Activated naive CD4-positive, alpha-beta T cell treated with anti-CD3 and anti-CD28 coated beads, Interleukin-2, amount 10 ng/mL, durations not matched to agents 7 days and 5 days (primary cell): ENCODE measurements around the gene PALM3.
A peak's percentile ranks its signal among the peaks of the same experiment; 100 is the strongest.

Experiments used
- CTCF ChIA-PET: fragments of 350-600 bp; sonication (Branson Sonifier 250); formaldehyde crosslinking; loops from one replicate; lab custom pipeline; 2021; ENCODE audit warnings: antibody characterized with exemption; lab: Charles Lee
- DNase-seq: peaks from one replicate; pipeline ENCODE4 v3.0.0-alpha.2; 2020
- H3K27ac Mint-ChIP-seq: one replicate; pipeline ENCODE4 v1.8.0; 2021; ENCODE audit warnings: mild to moderate bottlenecking, moderate library complexity, mixed read lengths
- H3K27me3 Mint-ChIP-seq: one replicate; pipeline ENCODE4 v1.8.0; 2021; ENCODE audit warnings: mild to moderate bottlenecking, mixed read lengths
- H3K36me3 Mint-ChIP-seq: one replicate; pipeline ENCODE4 v1.8.0; 2021; ENCODE audit warnings: mixed read lengths
- H3K4me1 Mint-ChIP-seq: one replicate; pipeline ENCODE4 v1.8.0; 2021; ENCODE audit warnings: mixed read lengths
- H3K4me3 Mint-ChIP-seq: one replicate; pipeline ENCODE4 v1.8.0; 2021; ENCODE audit warnings: mild to moderate bottlenecking, moderate library complexity, mixed read lengths
- H3K9me3 Mint-ChIP-seq: one replicate; pipeline ENCODE4 v1.8.0; 2021; ENCODE audit warnings: mixed read lengths

Gene PALM3, protein sequence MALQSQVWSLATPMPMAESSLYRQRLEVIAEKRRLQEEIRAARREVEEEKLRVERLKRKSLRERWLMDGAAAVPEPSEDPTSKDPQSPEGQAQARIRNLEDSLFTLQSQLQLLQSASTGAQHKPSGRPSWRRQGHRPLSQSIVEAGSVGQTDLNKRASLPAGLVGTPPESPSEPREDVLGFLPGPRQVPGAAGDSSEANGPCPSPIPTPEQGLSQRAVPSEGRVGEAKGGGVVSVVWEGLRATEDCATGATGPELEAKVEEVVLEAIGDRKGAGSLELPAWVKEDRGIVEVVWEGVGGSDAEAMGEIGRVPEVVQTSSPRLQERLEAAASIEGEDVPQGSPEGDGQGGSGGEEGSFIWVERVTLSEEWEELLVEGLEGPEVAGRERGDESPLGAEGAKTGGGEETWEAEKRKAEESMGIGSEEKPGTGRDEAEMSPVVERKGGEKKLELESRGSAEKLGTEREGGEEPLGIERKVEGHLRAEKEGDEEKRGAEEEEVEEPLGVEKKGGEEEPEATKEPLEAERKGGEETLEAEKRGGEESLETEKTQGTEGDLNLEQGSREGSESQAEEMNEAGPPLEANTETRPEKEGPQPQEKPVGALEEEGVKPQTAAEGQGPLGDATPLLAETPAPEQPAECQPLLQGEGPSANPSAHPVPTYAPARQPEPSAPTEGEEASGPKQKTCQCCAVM

DNA sequence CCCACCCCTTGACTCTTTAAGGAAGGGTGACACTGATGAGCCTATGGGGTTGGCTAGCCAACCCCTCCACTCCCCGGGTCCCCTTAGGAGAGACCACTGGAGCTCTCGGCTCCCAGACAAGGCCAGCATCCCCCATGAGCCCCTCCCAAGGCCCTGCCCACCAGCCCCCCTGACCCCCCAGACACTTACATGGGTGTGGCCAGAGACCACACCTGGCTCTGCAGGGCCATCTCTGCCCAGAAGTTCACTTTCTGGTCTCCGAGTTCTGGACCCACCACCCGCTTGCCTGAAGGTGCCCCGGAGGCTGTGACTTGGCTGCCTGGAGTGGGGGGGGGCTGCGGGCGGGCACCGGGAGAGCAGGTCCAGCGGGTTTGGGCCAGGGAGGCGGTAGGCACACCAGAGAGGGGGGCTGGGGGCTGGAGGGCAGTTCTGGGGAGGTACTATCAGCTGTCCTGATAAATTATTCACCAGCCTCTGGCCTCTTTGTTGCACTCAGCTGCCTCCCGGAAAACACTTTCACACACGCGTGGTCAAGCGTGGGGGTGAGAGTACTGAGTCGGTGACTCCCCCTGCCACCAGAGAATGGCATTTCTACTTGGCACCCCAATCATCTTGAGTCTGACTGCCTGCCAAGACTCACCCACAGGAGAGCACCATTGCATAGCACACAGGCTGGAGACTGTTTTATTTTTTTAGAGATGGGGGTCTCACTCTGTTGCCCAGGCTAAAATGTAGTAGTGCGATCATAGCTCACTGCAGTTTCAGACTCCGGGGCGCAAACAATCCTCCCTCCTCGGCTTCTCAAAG, at the start of gene PALM3:
Gene PALM3, minus strand, starts transcription at position 326 of the 807 bp plus-strand sequence. Its CDS starts 96 bp downstream, at position 230.
- H3K4me3 Mint-ChIP-seq: no peak within 1 kb of the TSS
- H3K9me3 Mint-ChIP-seq: no peaks in the 10 kb centered on the region
- no peaks in the 10 kb centered on the region for H3K36me3 Mint-ChIP-seq
- CTCF ChIA-PET: interaction anchor here (4.9 kb wide), 1 partner anchor 13 kb away, joined by 56 read pairs; no protein-coding TSS in a partner anchor
- no peak for DNase-seq
- H3K27me3 Mint-ChIP-seq: peaks cover 65% of the 10 kb centered on the region
- no peak within 1 kb of the TSS for H3K27ac Mint-ChIP-seq
- peaks cover 18% of the 10 kb centered on the region for H3K4me1 Mint-ChIP-seq

DNA sequence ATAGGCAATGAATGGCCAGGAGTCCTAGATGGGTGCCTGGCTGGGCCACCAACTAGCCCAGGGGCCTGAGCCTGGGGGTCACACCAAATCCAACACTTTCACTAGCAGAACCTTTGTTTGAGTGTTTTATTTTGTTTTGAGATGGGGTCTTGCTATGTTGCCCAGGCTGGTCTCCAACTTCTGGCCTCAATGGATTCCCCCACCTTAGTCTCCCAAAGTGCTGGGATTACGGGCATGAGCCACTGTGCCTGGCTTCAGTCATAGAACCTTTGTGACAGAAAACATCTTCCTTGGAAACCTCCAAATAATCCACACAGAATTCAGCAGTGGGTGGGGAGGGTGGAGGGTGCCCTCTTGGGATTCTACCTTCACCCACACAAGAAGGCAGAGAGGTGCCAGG, 49.6 kb upstream of the PALM3 start:
- Mint-ChIP-seq H3K4me3 (no peak overlapping the region), H3K27me3 (no peaks in the 10 kb centered on the region), H3K36me3 (no peaks in the 10 kb centered on the region), H3K9me3 (no peaks in the 10 kb centered on the region), H3K4me1 (peaks cover 47% of the 10 kb centered on the region), H3K27ac (peak overlapping the region; percentile 64)
- DNase-seq: no peak
- CTCF ChIA-PET: interaction anchor here (1.2 kb wide), 1 partner anchor 207 kb away, joined by 3 read pairs; no protein-coding TSS in a partner anchor

DNA sequence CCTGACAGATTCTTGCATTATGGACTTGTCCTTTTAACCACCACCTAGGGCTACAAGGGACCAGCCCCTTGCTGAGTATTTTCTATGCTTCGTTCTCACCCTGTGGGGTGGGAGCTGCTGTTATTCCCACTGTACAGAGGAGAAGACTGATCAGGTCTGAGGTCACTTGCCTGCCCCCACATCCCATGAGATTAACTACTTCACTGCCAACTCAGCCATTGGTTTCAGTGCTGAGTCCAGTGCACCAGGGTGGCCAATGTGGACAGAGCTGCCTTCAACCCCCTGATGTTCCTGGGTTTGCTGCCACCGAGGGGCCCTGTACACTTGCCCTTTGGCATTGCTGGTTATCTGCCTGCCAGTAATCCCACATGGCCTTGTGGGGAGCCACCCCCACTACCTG, 48.8 kb upstream of the PALM3 start:
- H3K27me3 Mint-ChIP-seq: no peaks in the 10 kb centered on the region
- no peak overlapping the region for H3K27ac Mint-ChIP-seq
- DNase-seq: no peak
- H3K9me3 Mint-ChIP-seq: no peaks in the 10 kb centered on the region
- peaks cover 2% of the 10 kb centered on the region for H3K36me3 Mint-ChIP-seq
- CTCF ChIA-PET: no interaction called here
- no peak overlapping the region for H3K4me3 Mint-ChIP-seq
- H3K4me1 Mint-ChIP-seq: peaks cover 39% of the 10 kb centered on the region

DNA sequence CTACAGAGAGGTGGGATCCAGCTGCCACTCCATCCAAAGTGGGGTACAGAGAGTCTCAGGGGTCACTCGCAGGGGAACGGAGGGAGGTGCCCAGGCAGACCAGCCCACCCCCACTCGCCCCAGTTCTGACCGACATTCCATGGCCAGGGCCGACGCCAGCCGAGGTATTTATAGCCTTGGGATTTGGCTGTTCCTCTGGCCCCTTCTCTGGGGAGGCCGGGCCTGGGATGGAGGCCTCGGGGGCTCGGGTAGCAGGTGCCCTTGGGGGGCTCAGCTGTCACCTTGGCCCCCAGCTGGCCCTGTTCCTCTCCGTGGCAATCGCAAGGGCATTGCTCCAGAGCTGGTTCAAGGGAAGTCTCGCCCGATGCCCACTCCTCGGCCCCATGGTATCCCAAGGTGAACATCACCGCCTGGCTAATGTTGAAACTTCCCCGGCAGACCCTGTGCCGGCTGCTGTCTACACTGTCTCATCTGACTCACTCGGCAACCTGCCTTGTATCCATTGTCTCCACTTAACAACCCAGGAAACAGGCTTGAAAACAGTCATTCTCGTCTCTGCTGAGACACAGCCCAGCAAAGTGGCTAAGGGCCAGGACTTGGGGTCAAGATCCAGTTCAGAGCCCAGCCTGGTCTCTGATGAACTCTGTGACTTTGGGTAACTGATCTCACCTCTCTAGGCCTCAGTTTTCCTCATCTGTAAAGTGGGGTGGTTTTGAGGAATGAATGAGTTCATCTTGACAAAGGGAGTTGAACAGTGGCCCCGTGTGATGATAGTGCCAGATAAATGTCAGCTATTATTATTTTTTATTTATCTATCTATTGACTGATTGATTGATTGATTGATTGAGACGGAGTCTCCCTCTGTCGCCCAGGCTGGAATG, 45.9 kb upstream of the PALM3 start:
- Mint-ChIP-seq H3K27me3 (no peaks in the 10 kb centered on the region), H3K36me3 (peaks cover 10% of the 10 kb centered on the region)
- CTCF ChIA-PET: interaction anchor here (1.3 kb wide), 1 partner anchor 25 kb away, joined by 4 read pairs; no protein-coding TSS in a partner anchor

DNA sequence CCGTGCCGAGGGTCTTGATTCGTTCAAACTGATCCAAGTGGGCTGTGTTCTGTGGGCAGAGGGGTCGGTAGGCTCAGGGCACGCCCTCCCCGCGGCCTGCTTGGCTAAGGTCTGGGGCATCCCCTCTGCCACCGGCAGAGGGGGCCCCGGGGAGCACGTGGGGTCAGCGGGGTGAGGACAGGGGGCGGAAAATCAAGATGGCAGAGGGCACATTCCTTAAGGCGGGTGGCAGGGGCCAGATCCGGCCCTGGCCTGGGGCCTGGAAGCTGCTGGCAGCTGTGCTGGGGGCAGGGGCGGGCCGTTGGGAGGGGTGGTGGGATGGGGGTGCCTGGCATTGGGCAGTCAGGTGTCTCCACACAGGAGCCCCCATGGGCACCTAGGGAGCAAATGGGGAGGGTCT, 45.0 kb upstream of the PALM3 start:
- no peak overlapping the region for H3K4me3 Mint-ChIP-seq
- H3K4me1 Mint-ChIP-seq: peaks cover 8% of the 10 kb centered on the region
- CTCF ChIA-PET: no interaction called here
- no peaks in the 10 kb centered on the region for H3K9me3 Mint-ChIP-seq
- H3K27me3 Mint-ChIP-seq: no peaks in the 10 kb centered on the region
- H3K36me3 Mint-ChIP-seq: peaks cover 12% of the 10 kb centered on the region
- no peak overlapping the region for H3K27ac Mint-ChIP-seq
- no peak for DNase-seq

More for the DNA sequence above, 45.9 kb upstream of the PALM3 start:
- no peak overlapping the region for H3K4me3 Mint-ChIP-seq
- no peaks in the 10 kb centered on the region for H3K9me3 Mint-ChIP-seq
- peak overlapping the region; percentile 9 for H3K27ac Mint-ChIP-seq
- DNase-seq: no peak
- H3K4me1 Mint-ChIP-seq: peaks cover 17% of the 10 kb centered on the region

DNA sequence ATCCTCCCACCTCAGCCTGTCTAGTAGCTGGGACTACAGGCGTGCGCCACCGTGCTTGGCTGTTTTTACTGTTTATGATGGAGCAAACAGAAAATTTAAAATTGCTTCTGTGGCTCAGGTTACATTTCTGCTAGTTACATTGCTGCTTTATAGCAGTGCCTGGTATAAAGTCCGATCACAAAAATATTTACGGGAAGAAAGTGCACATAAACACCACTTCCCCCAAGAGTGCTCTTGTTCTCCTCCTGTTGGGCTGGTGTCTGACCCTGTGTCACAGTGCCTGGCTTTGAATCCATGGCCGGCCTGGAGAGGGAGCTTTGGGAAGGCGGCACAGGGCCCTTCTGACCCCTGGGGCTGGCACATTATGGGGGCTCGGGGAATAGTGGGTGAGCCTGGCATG, 43.8 kb upstream of the PALM3 start:
- Mint-ChIP-seq H3K27ac (peak overlapping the region; percentile 45), H3K9me3 (no peaks in the 10 kb centered on the region), H3K4me1 (peaks cover 2% of the 10 kb centered on the region), H3K36me3 (peaks cover 15% of the 10 kb centered on the region), H3K4me3 (no peak overlapping the region), H3K27me3 (no peaks in the 10 kb centered on the region)
- no peak for DNase-seq
- CTCF ChIA-PET: no interaction called here

DNA sequence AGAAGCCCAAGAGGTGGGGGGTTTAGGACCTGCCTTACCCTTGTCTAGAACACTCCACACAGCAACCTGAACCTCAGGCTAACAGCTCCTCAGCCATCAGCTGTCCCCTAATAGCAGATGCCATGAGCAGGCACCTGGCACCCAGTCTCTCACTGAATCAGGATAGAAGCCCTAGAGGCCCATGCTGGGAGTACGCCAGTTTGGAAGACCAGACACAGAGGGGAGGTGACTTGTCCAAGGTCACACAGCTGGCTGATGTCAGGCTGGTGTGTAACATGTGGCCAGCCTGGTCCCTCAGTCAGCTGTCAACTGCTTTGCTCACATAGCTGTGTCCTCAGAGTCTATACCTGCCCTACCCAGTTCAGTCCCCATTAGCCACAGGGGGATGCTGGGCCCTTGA, 41.4 kb upstream of the PALM3 start:
- Mint-ChIP-seq H3K27ac (no peak overlapping the region), H3K36me3 (peaks cover 15% of the 10 kb centered on the region), H3K4me1 (no peaks in the 10 kb centered on the region), H3K9me3 (no peaks in the 10 kb centered on the region), H3K27me3 (no peaks in the 10 kb centered on the region), H3K4me3 (no peak overlapping the region)
- DNase-seq: no peak
- CTCF ChIA-PET: interaction anchor here (1.9 kb wide), 1 partner anchor 10 kb away, joined by 7 read pairs; no protein-coding TSS in a partner anchor

DNA sequence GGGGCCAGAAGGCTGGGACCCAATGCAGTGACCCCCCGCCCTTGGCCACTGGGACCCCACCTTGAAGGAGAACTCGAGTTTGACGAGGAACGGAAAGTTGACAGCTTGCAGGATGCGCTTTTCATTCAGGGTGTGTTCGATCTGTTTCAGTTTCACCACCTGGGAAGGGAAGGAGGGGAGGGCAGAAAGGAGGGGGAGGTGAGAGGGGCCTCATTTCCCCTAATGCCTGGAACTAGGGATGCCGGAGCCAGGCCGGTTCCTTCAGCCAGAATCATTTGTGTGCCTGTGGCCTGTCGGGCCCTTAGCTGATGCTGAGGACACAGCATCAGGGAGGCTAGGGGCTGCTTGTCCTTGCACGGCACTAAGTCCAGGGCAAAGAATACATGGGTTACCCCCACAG, 40.9 kb upstream of the PALM3 start:
- DNase-seq: no peak
- H3K27ac Mint-ChIP-seq: no peak overlapping the region
- H3K4me1 Mint-ChIP-seq: no peaks in the 10 kb centered on the region
- H3K4me3 Mint-ChIP-seq: no peak overlapping the region
- CTCF ChIA-PET: interaction anchor here (0.7 to 1.9 kb wide), 3 partner anchors 11 to 424 kb away, joined by 3 to 7 read pairs (median 3); partner anchors contain the start of gene ASF1B
- H3K36me3 Mint-ChIP-seq: peaks cover 20% of the 10 kb centered on the region
- H3K9me3 Mint-ChIP-seq: no peaks in the 10 kb centered on the region
- no peaks in the 10 kb centered on the region for H3K27me3 Mint-ChIP-seq

DNA sequence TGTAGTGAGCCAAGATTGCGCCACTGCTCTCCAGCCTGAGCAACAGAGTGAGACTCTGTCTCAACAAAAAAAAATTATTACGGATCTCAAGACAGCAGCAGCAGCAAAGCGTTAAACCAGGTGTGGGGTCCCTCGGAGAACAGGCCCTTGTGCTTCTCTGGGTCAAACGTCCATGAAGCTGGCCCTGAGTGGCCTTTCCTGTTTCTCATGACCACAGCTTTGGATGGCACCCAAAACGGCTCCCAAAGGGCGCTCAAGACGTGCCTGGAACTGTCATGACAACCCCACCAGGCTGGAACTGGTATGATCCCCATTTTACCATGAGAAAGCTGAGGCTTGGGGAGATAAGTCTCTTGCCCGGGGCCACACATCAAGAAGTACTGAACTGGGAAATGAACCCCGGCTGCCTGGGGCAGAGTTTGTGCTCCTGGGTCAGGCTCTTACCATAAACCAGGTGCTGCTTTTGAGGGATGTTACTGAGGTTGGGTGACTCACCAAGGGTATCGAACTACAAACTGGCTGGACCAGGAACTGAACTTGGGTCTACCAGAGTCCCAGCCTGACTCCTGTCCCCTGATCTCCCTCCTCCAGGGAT, 40.3 kb upstream of the PALM3 start:
- H3K9me3 Mint-ChIP-seq: no peaks in the 10 kb centered on the region
- H3K27ac Mint-ChIP-seq: no peak overlapping the region
- CTCF ChIA-PET: interaction anchor here (0.7 to 1.9 kb wide), 3 partner anchors 11 to 423 kb away, joined by 3 to 7 read pairs (median 3); partner anchors contain the start of gene ASF1B
- no peak for DNase-seq
- H3K27me3 Mint-ChIP-seq: no peaks in the 10 kb centered on the region
- H3K4me3 Mint-ChIP-seq: no peak overlapping the region
- peaks cover 23% of the 10 kb centered on the region for H3K36me3 Mint-ChIP-seq
- H3K4me1 Mint-ChIP-seq: no peaks in the 10 kb centered on the region

DNA sequence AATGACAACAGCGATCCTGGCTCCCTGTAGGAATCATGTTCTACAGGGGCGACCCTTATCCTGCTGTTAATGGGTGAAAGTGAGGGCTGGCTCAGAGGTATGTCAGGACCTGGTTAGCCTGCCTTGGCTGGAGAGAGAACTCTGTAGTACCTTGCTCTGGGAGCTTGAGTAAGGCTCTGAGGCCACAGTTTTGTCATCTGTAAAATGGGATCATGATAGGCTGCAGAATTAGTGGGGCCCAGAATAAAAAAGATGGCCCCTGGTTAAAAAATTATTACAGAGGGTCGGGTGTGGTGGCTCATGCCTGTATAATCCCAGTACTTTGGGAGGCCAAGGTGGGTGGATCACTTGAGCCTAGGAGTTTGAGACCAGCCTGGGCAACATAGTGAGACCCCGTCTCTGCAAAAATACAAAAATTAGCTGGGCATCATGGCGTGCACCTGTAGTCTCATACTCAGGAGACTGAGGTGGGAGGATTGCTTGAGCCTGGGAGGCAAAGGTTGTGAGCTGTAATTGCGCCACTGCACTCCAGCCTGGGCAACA, 39.2 kb upstream of the PALM3 start:
- H3K4me1 Mint-ChIP-seq: no peaks in the 10 kb centered on the region
- CTCF ChIA-PET: no interaction called here
- no peak for DNase-seq
- H3K4me3 Mint-ChIP-seq: no peak overlapping the region
- peaks cover 32% of the 10 kb centered on the region for H3K36me3 Mint-ChIP-seq
- H3K27me3 Mint-ChIP-seq: no peaks in the 10 kb centered on the region
- no peaks in the 10 kb centered on the region for H3K9me3 Mint-ChIP-seq
- H3K27ac Mint-ChIP-seq: peak overlapping the region; percentile 37

DNA sequence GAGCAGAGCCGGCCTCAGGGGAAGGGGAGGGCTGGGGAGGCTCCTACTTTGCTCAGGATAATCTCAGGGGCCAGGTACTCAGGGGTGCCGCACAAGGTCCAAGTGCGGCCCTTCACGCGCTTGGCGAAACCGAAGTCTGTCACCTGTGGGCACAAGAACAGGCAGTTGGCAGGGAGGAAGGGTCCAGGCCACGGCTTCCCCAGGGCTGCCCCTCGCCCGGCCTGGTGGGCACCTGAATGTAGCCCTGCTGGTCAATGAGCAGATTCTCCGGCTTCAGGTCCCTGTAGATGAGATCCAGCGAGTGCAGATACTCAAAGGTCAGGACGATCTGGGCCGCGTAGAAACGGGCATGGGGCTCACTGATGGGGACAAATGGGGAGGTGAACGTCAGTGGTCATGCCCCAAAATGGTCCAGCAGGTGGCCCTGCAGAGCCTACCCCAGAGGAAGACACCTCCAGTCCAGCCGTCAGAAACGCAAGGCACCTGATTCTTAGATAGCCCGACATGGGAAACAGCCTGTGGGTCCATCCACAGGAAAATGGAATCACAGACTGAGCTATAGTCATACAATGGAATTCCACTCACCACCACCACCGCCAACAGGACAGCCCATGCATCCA, 35.8 kb upstream of the PALM3 start:
- Mint-ChIP-seq H3K4me3 (no peak overlapping the region), H3K36me3 (peaks cover 33% of the 10 kb centered on the region), H3K4me1 (peaks cover 6% of the 10 kb centered on the region), H3K27me3 (no peaks in the 10 kb centered on the region), H3K9me3 (peaks cover 9% of the 10 kb centered on the region), H3K27ac (no peak overlapping the region)
- no peak for DNase-seq
- CTCF ChIA-PET: no interaction called here

DNA sequence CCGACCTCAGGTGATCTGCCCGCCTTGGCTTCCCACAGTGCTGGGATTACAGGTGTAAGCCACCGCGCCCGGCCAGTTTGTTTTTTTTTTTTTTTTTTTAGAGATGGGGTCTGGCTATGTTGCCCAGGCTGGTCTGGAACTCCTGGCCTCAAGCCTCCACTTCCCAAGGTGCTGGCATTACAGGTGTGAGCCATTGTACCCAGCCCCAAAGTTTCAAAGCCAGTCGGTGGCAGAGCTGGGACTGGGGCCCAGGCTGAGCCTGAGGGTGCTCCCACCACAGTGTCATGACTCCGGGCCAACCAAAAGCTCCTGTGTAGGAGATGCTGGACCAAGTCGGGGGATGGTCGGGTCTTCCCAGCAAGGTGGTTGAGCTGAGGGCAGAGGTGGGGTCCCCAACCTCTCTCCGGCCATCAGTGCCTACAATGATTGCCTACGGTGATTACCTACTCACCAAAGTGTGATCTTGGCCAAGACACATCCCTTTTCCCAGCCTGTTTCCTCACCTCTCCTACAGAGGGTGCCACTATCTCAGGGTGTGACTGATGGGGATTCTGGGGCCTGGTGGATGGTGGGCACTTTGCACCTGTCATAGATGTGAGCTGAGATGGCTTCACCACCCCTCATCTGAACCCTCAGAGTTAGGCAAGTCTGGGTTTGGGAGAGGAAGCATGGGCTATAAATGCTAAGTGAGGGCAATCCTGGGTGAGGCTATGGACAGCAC, 34.6 kb upstream of the PALM3 start:
- H3K27me3 Mint-ChIP-seq: no peaks in the 10 kb centered on the region
- CTCF ChIA-PET: no interaction called here
- DNase-seq: no peak
- no peak overlapping the region for H3K27ac Mint-ChIP-seq
- H3K36me3 Mint-ChIP-seq: peaks cover 40% of the 10 kb centered on the region
- H3K9me3 Mint-ChIP-seq: peaks cover 13% of the 10 kb centered on the region
- H3K4me1 Mint-ChIP-seq: peaks cover 14% of the 10 kb centered on the region
- H3K4me3 Mint-ChIP-seq: no peak overlapping the region
